ENCODE data around the gene GLRB.

DNA sequence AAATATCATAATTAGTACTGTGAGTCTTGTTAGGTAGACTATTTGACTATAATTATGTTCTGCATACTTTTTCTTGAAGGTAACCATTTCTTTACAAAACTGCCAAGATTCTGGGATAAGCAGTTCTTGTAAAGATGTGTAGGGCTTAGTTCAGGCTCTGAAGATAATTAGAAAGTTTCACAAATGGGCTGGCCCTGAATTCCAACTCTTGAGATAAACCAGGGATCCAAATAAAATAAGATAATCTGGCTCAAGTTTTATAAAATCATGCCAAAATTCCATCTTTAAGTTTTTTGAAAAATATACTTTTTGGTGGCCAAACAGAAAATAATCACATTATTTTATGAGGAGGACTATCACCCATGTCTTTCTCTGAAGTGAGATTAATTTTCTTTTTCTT is 35.5 kb upstream of the GLRB start:
- TF ChIP-seq, protein P1, sequence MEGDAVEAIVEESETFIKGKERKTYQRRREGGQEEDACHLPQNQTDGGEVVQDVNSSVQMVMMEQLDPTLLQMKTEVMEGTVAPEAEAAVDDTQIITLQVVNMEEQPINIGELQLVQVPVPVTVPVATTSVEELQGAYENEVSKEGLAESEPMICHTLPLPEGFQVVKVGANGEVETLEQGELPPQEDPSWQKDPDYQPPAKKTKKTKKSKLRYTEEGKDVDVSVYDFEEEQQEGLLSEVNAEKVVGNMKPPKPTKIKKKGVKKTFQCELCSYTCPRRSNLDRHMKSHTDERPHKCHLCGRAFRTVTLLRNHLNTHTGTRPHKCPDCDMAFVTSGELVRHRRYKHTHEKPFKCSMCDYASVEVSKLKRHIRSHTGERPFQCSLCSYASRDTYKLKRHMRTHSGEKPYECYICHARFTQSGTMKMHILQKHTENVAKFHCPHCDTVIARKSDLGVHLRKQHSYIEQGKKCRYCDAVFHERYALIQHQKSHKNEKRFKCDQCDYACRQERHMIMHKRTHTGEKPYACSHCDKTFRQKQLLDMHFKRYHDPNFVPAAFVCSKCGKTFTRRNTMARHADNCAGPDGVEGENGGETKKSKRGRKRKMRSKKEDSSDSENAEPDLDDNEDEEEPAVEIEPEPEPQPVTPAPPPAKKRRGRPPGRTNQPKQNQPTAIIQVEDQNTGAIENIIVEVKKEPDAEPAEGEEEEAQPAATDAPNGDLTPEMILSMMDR (IDR thresholded peaks at IDR 0.05), result no peak
- TF ChIP-seq EZH2 (IDR thresholded peaks at IDR 0.05; ENCODE audit: borderline replicate concordance, insufficient read depth, low read depth, low read length, poor library complexity, severe bottlenecking), result no peak
